ENCODE data around the gene CFAP57. TPM values are rescaled to one million over a fixed set of nuclear protein-coding genes. Genes with fewer than 3 reads are reported as not detected.

The CFAP57 gene
- total RNA-seq, 2 donors from 2014 or later: 0.14 to 4.7 TPM

DNA sequence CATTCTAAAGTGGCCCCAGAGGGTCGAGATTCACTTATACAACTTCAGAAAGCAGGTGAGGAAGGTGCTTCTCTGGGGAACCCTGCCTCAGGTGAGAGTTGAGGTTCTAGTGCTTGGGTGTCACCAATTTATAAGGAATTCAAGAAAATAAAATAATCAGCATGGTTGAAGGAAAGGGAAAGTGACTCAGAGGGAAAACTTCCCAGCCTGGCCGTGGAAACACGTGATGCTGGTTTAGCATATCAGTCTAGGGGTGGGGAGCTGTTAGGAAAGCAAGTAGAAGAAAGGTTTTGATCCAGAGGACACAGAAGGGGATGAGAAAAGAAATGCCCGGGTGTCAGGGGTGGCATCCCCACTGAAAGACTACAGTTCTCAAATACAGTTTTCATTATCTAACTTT is 59.9 kb downstream of the CFAP57 start:
- H3K27me3 ChIP-seq (replicated peaks; ENCODE audit: insufficient read depth): no peaks in the 10 kb centered on the region
- 70% methylated on average over 4 of the region's 4 CpGs for WGBS
- H3K36me3 ChIP-seq: no peaks in the 10 kb centered on the region
- no peak for DNase-seq (ENCODE audit: low spot score)
- peaks cover 15% of the 10 kb centered on the region for H3K4me1 ChIP-seq (replicated peaks)
- H3K27ac ChIP-seq: no peak overlapping the region
- intact Hi-C loops (cut with DNase I): no loop called here
- no peak overlapping the region for H3K4me3 ChIP-seq
- no peak for TF ChIP-seq POLR2AphosphoS5 (IDR thresholded peaks at IDR 0.05)
- no peak for TF ChIP-seq CTCF (IDR thresholded peaks at IDR 0.05)
- no peak for TF ChIP-seq POLR2A (IDR thresholded peaks at IDR 0.05)
- H3K9me3 ChIP-seq: no peaks in the 10 kb centered on the region

GRCh38 chr1:43232482-43232881 is 60.4 kb downstream of the CFAP57 start:
- TF ChIP-seq CTCF (IDR thresholded peaks at IDR 0.05) (no peak), POLR2A (IDR thresholded peaks at IDR 0.05) (no peak), POLR2AphosphoS5 (IDR thresholded peaks at IDR 0.05) (no peak)
- H3K4me3 ChIP-seq: no peak overlapping the region
- H3K9me3 ChIP-seq: no peaks in the 10 kb centered on the region
- peaks cover 10% of the 10 kb centered on the region for H3K4me1 ChIP-seq (replicated peaks)
- DNase-seq (ENCODE audit: low spot score): no peak
- H3K36me3 ChIP-seq: no peaks in the 10 kb centered on the region
- intact Hi-C loops (cut with DNase I): no loop called here
- 75% methylated on average over 4 of the region's 4 CpGs for WGBS
- H3K27me3 ChIP-seq (replicated peaks; ENCODE audit: insufficient read depth): no peaks in the 10 kb centered on the region
- H3K27ac ChIP-seq: no peak overlapping the region

DNA sequence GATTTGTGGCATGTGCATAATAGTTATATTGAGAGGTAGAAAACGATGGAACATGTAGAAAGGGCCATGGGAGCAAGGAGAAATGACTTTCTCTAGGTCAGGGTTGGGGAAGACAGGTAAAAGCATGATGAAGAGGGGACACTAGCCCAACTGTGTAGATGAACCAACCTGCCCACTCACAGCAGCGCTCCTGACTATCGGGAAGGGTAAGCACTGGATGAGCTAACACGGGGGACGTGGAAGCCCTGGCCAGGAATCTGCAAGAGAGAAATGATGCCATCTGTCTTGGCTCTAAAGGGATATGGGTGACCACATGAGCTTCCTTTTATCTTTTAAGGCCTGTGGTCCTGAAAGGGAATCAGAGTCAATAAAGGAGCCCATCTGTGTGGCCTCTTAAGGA is 61.5 kb downstream of the CFAP57 start:
- DNase-seq (ENCODE audit: low spot score): no peak
- Histone ChIP-seq H3K27me3 (replicated peaks; ENCODE audit: insufficient read depth) (no peaks in the 10 kb centered on the region), H3K4me3 (no peak overlapping the region), H3K4me1 (replicated peaks) (peaks cover 9% of the 10 kb centered on the region), H3K36me3 (no peaks in the 10 kb centered on the region), H3K27ac (no peak overlapping the region), H3K9me3 (no peaks in the 10 kb centered on the region)
- WGBS: 93% methylated on average over 5 of the region's 5 CpGs
- intact Hi-C loops (cut with DNase I): no loop called here
- no peak for TF ChIP-seq POLR2A (IDR thresholded peaks at IDR 0.05)
- no peak for TF ChIP-seq POLR2AphosphoS5 (IDR thresholded peaks at IDR 0.05)

GRCh38 chr1:43234267-43234666 is 62.1 kb downstream of the CFAP57 start:
- no peak overlapping the region for H3K4me3 ChIP-seq
- no peaks in the 10 kb centered on the region for H3K36me3 ChIP-seq
- H3K27ac ChIP-seq: peak overlapping the region; percentile 87 to 88
- no peak for DNase-seq (ENCODE audit: low spot score)
- intact Hi-C loops (cut with DNase I): no loop called here
- peaks cover 9% of the 10 kb centered on the region for H3K4me1 ChIP-seq (replicated peaks)
- H3K9me3 ChIP-seq: no peaks in the 10 kb centered on the region
- WGBS: 97% methylated on average over 14 of the region's 17 CpGs
- TF ChIP-seq POLR2AphosphoS5 (IDR thresholded peaks at IDR 0.05) (no peak), POLR2A (IDR thresholded peaks at IDR 0.05) (no peak), CTCF (IDR thresholded peaks at IDR 0.05) (no peak)
- no peaks in the 10 kb centered on the region for H3K27me3 ChIP-seq (replicated peaks; ENCODE audit: insufficient read depth)

DNA sequence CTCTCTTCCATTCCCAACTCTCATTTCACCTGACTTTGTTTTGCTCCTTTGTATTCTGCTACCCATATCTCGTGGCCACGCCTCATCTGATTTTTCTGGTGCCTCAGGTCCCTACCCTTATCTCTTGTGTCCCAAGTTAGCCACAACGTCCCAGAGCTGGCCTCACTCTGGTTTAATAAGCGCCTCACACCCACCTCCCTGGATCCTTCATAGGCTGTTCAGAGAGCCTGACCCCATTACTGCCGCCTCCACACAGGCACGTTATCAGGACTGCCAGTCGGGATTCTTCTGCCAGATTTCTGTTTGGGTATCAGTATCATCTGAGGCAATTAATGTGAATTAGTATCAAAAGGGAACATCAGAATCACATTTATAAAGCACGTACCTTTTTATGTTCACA is 62.9 kb downstream of the CFAP57 start:
- WGBS: 34% methylated on average over 8 of the region's 8 CpGs
- no peaks in the 10 kb centered on the region for H3K9me3 ChIP-seq
- H3K27ac ChIP-seq: peak overlapping the region; percentile 87 to 88
- no peaks in the 10 kb centered on the region for H3K36me3 ChIP-seq
- no peaks in the 10 kb centered on the region for H3K27me3 ChIP-seq (replicated peaks; ENCODE audit: insufficient read depth)
- intact Hi-C loops (cut with DNase I): loop anchor here (5.0 kb wide), 1 partner anchor 132 kb away; the partner anchor contains the start of gene ELOVL1
- peak; percentile 55 for DNase-seq (ENCODE audit: low spot score)
- H3K4me1 ChIP-seq (replicated peaks): peaks cover 9% of the 10 kb centered on the region
- TF ChIP-seq POLR2A (IDR thresholded peaks at IDR 0.05): no peak
- peak; percentile 74 for TF ChIP-seq POLR2AphosphoS5 (IDR thresholded peaks at IDR 0.05)
- no peak overlapping the region for H3K4me3 ChIP-seq

DNA sequence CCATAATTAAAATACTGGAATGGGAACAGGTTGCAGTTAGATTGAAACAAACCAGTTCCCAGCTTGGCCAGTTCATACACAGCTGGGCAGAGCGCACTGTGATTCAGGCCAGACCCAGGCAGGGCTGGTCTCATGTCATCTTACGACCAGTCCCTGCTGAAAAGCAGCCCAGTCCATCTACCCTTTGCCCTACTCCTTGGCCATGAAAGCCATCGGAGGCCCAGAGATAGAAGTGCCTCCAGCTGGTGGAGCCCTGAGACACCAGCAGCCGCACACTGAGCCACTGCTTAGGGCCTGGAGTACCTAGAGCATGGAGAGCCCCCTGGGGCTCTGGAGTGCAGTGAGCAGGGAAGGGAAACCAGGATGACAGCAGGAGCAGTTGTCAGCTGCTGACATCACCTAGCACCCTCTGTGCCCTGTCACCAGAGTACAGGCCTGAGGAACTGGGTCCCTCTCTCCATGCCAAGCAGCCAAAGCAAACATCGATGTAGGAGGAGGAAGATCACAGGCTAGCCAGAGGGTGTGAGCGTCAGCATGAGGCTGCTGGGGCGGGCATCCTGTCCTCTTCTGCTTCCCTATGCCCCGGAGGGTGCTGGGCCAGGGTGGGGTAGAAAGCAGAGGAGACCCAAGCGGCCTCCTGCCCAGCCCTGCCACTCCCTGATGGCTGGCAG is 63.5 kb downstream of the CFAP57 start:
- no peaks in the 10 kb centered on the region for H3K27me3 ChIP-seq (replicated peaks; ENCODE audit: insufficient read depth)
- 40% methylated on average over 9 of the region's 9 CpGs for WGBS
- peak; percentile 86 for DNase-seq (ENCODE audit: low spot score)
- peak overlapping the region; percentile 87 to 88 for H3K27ac ChIP-seq
- peaks cover 9% of the 10 kb centered on the region for H3K4me1 ChIP-seq (replicated peaks)
- no peaks in the 10 kb centered on the region for H3K36me3 ChIP-seq
- no peaks in the 10 kb centered on the region for H3K9me3 ChIP-seq
- TF ChIP-seq CTCF (IDR thresholded peaks at IDR 0.05): peak in 1 of 4 experiments; percentile 13
- peak; percentile 63 for TF ChIP-seq POLR2AphosphoS5 (IDR thresholded peaks at IDR 0.05)
- TF ChIP-seq POLR2A (IDR thresholded peaks at IDR 0.05): no peak
- H3K4me3 ChIP-seq: no peak overlapping the region
- intact Hi-C loops (cut with DNase I): loop anchor here (5.0 kb wide), 1 partner anchor 132 kb away; the partner anchor contains the start of gene ELOVL1

All from prostate gland (tissue), 2 donors.